Activated T-helper 2 cell treated with anti-CD3 and anti-CD28 coated beads, Interferon-gamma antibody, Interleukin-2, Interleukin-4, amounts not matched to agents 10 μg/mL and 5 μg/mL and 100 μg/mL, durations not matched to agents 14 hours and 24 hours and 36 hours (primary cell): ENCODE results near the gene RUVBL2. TPM values are rescaled to one million over a fixed set of nuclear protein-coding genes. Genes with fewer than 3 reads are reported as not detected.
"Not testable (repeated sequence)": the region's sequence is repeated elsewhere in the genome, so short reads cannot be mapped to it uniquely, and the experiment has no call there.

Experiments used
- DNase-seq: peaks from one replicate; pipeline ENCODE4 v3.0.0; 2021; ENCODE audit warnings: low spot score
- H3K27ac Mint-ChIP-seq: one replicate; pipeline ENCODE4 v1.8.0; 2021; ENCODE audit warnings: mixed read lengths
- H3K27me3 Mint-ChIP-seq: one replicate; pipeline ENCODE4 v1.8.0; 2021; ENCODE audit warnings: low read depth, mixed read lengths
- H3K36me3 Mint-ChIP-seq: one replicate; pipeline ENCODE4 v1.8.0; 2021; ENCODE audit warnings: low read depth, mixed read lengths
- H3K4me1 Mint-ChIP-seq: one replicate; pipeline ENCODE4 v1.8.0; 2021; ENCODE audit warnings: low read depth, mixed read lengths
- H3K4me3 Mint-ChIP-seq: one replicate; pipeline ENCODE4 v1.8.0; 2021; ENCODE audit warnings: low read depth, mild to moderate bottlenecking, moderate library complexity, mixed read lengths
- H3K9me3 Mint-ChIP-seq: one replicate; pipeline ENCODE4 v1.8.0; 2021; ENCODE audit warnings: mixed read lengths
- intact Hi-C: fragments of 100-400 bp; cut with micrococcal nuclease; formaldehyde crosslinking; loops from one replicate; pipeline ENCODE4 v1.15.1; 2023
- total RNA-seq: library from RNA; stranded (reverse); gene quantifications from 2 replicates; pipeline ENCODE4 v1.2.3, GENCODE V29; 2022

RUVBL2 gene
- total RNA-seq, 1 donor from 2014 or later = 160 TPM

- H3K27ac Mint-ChIP-seq, H3K9me3 Mint-ChIP-seq, DNase-seq, intact Hi-C loops: not testable (repeated sequence)
- Mint-ChIP-seq H3K4me1 (peaks cover 20% of the 10 kb centered on the region), H3K27me3 (peaks cover 10% of the 10 kb centered on the region), H3K4me3 (peak overlapping the region; percentile 85), H3K36me3 (peaks cover 21% of the 10 kb centered on the region)
Measured at GRCh38 chr19:49018388-49019241, 24.9 kb downstream of the RUVBL2 start.

- intact Hi-C loops = no loop called here
- H3K4me1 Mint-ChIP-seq = peaks cover 20% of the 10 kb centered on the region
- no peak overlapping the region for H3K27ac Mint-ChIP-seq
- H3K4me3 Mint-ChIP-seq = peak overlapping the region; percentile 85
- H3K27me3 Mint-ChIP-seq = peaks cover 10% of the 10 kb centered on the region
- DNase-seq = peak; percentile 50
- peaks cover 15% of the 10 kb centered on the region for H3K36me3 Mint-ChIP-seq
- no peaks in the 10 kb centered on the region for H3K9me3 Mint-ChIP-seq
Measured at GRCh38 chr19:49019242-49019932, 25.7 kb downstream of the RUVBL2 start.

- no peak overlapping the region for H3K4me3 Mint-ChIP-seq
- H3K36me3 Mint-ChIP-seq = peaks cover 9% of the 10 kb centered on the region
- peaks cover 20% of the 10 kb centered on the region for H3K4me1 Mint-ChIP-seq
- no peak for DNase-seq
- no peak overlapping the region for H3K27ac Mint-ChIP-seq
- no peaks in the 10 kb centered on the region for H3K9me3 Mint-ChIP-seq
- intact Hi-C loops = no loop called here
- H3K27me3 Mint-ChIP-seq = peaks cover 10% of the 10 kb centered on the region
Measured at GRCh38 chr19:49020342-49020741, 26.7 kb downstream of the RUVBL2 start.

DNA sequence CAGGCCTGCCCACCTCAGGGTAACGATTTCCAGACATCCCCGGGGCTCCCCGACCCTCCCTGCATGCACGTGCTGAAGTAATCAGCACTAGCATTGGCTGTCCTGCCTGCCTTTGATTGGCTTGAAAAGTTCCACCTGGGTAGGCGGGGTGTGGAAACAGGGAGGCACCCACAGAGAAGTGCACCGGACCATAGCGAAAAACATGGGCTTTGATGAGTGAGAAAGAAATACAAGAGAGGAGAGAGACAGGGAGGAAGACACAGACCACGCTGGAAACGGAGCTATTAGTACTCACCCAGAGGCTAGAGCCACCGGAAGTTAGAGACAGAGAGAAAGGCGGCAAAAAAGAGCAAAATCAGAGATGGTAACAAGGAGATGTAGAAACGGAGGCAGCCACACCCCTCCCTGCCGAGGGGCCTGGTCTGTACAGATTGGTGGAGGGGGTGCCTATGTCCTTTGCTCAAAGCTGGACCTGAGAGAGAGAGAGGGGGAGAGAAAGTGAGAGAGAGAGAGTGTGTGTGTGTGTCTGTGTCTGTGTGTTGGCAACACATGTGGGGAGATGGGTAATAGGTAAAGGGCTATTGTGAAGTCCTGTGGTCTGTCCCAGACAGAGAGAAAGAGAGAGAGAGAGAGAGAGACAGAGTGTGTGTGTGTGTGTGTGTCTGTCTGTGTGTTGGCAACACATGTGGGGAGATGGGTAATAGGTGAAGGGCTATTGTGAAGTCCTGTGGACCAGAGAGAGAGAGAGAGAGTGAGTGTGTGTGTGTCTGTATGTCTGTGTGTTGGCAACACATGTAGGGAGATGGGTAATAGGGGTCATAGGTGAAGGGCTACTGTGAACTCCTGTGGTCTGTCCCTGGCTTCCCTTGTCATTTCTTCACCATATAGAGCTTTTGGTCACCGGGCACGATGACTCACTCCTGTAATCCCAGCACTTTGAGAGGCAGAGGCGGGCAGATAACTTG, 27.5 kb downstream of the RUVBL2 start:
- intact Hi-C loops = no loop called here
- Mint-ChIP-seq H3K27me3 (peaks cover 10% of the 10 kb centered on the region), H3K4me1 (peaks cover 20% of the 10 kb centered on the region), H3K9me3 (no peaks in the 10 kb centered on the region), H3K36me3 (peaks cover 3% of the 10 kb centered on the region), H3K27ac (no peak overlapping the region), H3K4me3 (no peak overlapping the region)
- no peak for DNase-seq

- Mint-ChIP-seq H3K27me3 (peaks cover 10% of the 10 kb centered on the region), H3K4me1 (peaks cover 20% of the 10 kb centered on the region), H3K9me3 (no peaks in the 10 kb centered on the region), H3K36me3 (no peaks in the 10 kb centered on the region), H3K4me3 (no peak overlapping the region), H3K27ac (no peak overlapping the region)
- intact Hi-C loops = no loop called here
- DNase-seq = no peak
Measured at GRCh38 chr19:49022116-49022515, 28.4 kb downstream of the RUVBL2 start.

GRCh38 chr19:49024233-49024632, 30.5 kb downstream of the RUVBL2 start, which contains the start of gene CGB3:
Gene CGB3, minus strand, starts transcription at chr19:49024333. Its CDS starts 362 bp downstream, at chr19:49023971.
- H3K4me3 Mint-ChIP-seq = not testable (repeated sequence)

GRCh38 chr19:49025088-49025487, 31.4 kb downstream of the RUVBL2 start:
- intact Hi-C loops, H3K27me3 Mint-ChIP-seq, H3K4me3 Mint-ChIP-seq, H3K27ac Mint-ChIP-seq, H3K36me3 Mint-ChIP-seq, H3K9me3 Mint-ChIP-seq, H3K4me1 Mint-ChIP-seq, DNase-seq: not testable (repeated sequence)

More at GRCh38 chr19:49024233-49024632, 30.5 kb downstream of the RUVBL2 start, which contains the start of gene CGB3:
- H3K27ac Mint-ChIP-seq, H3K9me3 Mint-ChIP-seq, DNase-seq, H3K36me3 Mint-ChIP-seq, intact Hi-C loops, H3K27me3 Mint-ChIP-seq: not testable (repeated sequence)
- H3K4me1 Mint-ChIP-seq = peaks cover 10% of the 10 kb centered on the region

- H3K27ac Mint-ChIP-seq, H3K9me3 Mint-ChIP-seq, DNase-seq, H3K27me3 Mint-ChIP-seq, H3K4me1 Mint-ChIP-seq, H3K4me3 Mint-ChIP-seq, H3K36me3 Mint-ChIP-seq, intact Hi-C loops: not testable (repeated sequence)
Measured at GRCh38 chr19:49025599-49025998, 31.9 kb downstream of the RUVBL2 start.

- H3K4me3 Mint-ChIP-seq, intact Hi-C loops, DNase-seq, H3K27me3 Mint-ChIP-seq, H3K9me3 Mint-ChIP-seq, H3K27ac Mint-ChIP-seq, H3K36me3 Mint-ChIP-seq, H3K4me1 Mint-ChIP-seq: not testable (repeated sequence)
Measured at GRCh38 chr19:49028686-49029085, 35.0 kb downstream of the RUVBL2 start.

DNA sequence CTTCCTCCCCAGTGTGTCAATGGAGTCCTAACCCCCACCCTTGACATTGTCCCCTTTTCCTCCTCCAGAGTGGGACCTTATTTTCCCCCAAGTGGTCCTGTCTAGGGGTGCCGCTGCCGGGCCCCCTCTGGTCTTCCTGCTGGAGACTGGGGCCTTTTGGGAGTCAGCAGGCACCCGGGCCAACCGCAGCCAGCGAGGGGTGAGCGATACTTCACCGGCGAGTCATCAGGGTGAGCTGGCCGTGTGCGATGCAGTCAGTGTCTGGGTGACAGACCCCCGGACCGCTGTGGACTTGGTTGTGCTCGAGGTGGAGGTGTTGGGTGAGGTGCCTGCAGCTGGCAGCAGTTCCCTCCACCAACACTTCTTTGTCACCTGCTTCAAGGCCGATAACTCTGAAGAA, 36.1 kb downstream of the RUVBL2 start:
- not testable (repeated sequence) for H3K27me3 Mint-ChIP-seq, H3K4me3 Mint-ChIP-seq

DNA sequence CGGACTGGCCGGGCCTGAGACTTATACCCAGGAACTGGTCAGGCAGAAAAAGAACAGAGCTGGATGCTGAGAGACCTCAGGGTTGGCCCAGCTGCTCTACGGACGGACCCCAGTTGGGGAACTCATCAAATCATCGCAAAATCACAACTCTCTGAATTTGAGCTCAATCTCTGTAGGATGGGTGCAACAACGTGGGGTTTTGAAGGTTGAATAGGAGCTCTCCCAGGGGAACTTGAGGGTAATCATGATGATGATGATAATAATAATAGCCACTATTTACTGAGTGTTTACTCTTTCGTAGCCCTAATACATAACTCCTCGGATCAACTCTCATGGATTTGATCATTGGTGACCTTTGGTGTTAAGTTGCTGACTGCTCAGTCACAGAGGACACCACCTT, 36.6 kb downstream of the RUVBL2 start:
- H3K36me3 Mint-ChIP-seq, H3K4me3 Mint-ChIP-seq, intact Hi-C loops, H3K9me3 Mint-ChIP-seq, H3K27me3 Mint-ChIP-seq, DNase-seq, H3K4me1 Mint-ChIP-seq, H3K27ac Mint-ChIP-seq: not testable (repeated sequence)

More for the DNA sequence above, 36.1 kb downstream of the RUVBL2 start:
- H3K4me1 Mint-ChIP-seq, DNase-seq, intact Hi-C loops, H3K27ac Mint-ChIP-seq, H3K9me3 Mint-ChIP-seq, H3K36me3 Mint-ChIP-seq: not testable (repeated sequence)

DNA sequence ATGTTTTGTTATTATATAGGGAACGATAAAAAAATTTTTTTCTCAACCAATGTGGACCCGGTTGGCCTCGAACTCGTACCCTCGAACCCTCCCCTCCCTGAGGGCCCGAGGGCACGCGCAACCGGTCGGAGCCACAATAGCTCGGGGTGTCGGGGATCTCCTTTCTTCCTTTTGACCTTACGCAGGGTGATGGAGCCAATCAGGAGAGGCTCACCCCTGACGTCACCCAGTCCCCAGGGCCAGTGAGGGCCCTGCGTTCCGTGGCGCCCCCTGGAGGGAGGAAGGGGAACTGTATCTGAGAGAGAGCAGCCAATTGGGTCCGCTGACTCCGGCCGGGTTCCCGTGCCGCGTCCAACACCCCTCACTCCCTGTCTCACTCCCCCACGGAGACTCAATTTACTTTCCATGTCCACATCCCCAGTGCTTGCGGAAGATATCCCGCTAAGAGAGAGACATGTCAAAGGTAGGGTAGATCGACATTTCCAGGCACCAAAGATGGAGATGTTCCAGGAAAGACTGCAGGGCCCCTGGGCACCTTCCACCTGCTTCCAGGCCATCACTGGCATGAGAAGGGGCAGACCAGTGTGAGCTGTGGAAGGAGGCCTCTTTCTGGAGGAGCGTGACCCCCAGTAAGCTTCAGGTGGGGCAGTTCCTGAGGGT, 38.1 kb downstream of the RUVBL2 start, which contains the start of gene CGB2:
Gene CGB2, plus strand, starts transcription at position 249 of the 660 bp plus-strand sequence. Its CDS starts 206 bp downstream, at position 455.
- H3K36me3 Mint-ChIP-seq, H3K4me1 Mint-ChIP-seq, H3K9me3 Mint-ChIP-seq, intact Hi-C loops, H3K27me3 Mint-ChIP-seq, H3K27ac Mint-ChIP-seq: not testable (repeated sequence)
- H3K4me3 Mint-ChIP-seq = peak within 1 kb of the TSS; percentile 66
- DNase-seq = peak; percentile 69
